Osteoblast (primary cell): ENCODE data around the gene IGFL4. TPM values are rescaled to one million over a fixed set of nuclear protein-coding genes. Genes with fewer than 3 reads are reported as not detected.

Source experiments
- DNase-seq: peaks from one replicate; pipeline ENCODE4 v3.0.0; 2011; ENCODE audit warnings: low spot score, mixed read lengths; ENCODE audit not compliant: insufficient read length; ENCODE audit errors: missing footprints
- H2AFZ ChIP-seq: 2 replicates; pipeline ENCODE4 v1.6.0; 2011; ENCODE audit warnings: mild to moderate bottlenecking, low read length
- H3K27ac ChIP-seq: 2 replicates; pipeline ENCODE4 v1.5.1; 2011; ENCODE audit warnings: mild to moderate bottlenecking, low read depth, low read length, moderate library complexity
- H3K27me3 ChIP-seq: 2 replicates; pipeline ENCODE4 v1.6.0; 2012; ENCODE audit warnings: mild to moderate bottlenecking, control low read depth, inconsistent platforms, low read length, moderate library complexity; ENCODE audit not compliant: insufficient read depth
- H3K36me3 ChIP-seq: 2 replicates; pipeline ENCODE4 v1.5.1; 2011; ENCODE audit warnings: mild to moderate bottlenecking, low read length, control low read depth, moderate library complexity; ENCODE audit not compliant: insufficient read depth
- H3K4me1 ChIP-seq: 2 replicates; pipeline ENCODE4 v1.5.1; 2011; ENCODE audit warnings: mild to moderate bottlenecking, low read length, control low read depth, moderate library complexity; ENCODE audit not compliant: insufficient read depth
- H3K4me2 ChIP-seq: 2 replicates; pipeline ENCODE4 v1.6.0; 2011; ENCODE audit warnings: mild to moderate bottlenecking, low read length; ENCODE audit not compliant: insufficient read depth
- H3K4me3 ChIP-seq: fragments of 200-600 bp; sonication (generic); 3 replicates; pipeline ENCODE4 v1.5.1; 2012; ENCODE audit warnings: mild to moderate bottlenecking, low read length, inconsistent platforms; ENCODE audit not compliant: insufficient read depth
- H3K79me2 ChIP-seq: 2 replicates; pipeline ENCODE4 v1.6.0; 2012; ENCODE audit warnings: mild to moderate bottlenecking, low read length, control low read depth, inconsistent platforms; ENCODE audit not compliant: insufficient read depth
- H3K9me3 ChIP-seq: 2 replicates; pipeline ENCODE4 v1.5.1; 2011; ENCODE audit warnings: low read depth, low read length, control low read depth
- H4K20me1 ChIP-seq: 2 replicates; pipeline ENCODE4 v1.6.0; 2012; ENCODE audit warnings: mild to moderate bottlenecking, low read length, control low read depth; ENCODE audit not compliant: insufficient read depth
- CTCF ChIP-seq: IDR thresholded peaks from 2 replicates; pipeline ENCODE4 v1.5.1; 2011; ENCODE audit warnings: mild to moderate bottlenecking, low read depth, low read length, moderate library complexity; ENCODE audit errors: extremely low read depth
- total RNA-seq: library from RNA; depleted of rRNA; stranded (reverse); fragments of >200 nt; gene quantifications from 2 replicates; pipeline ENCODE4 v1.2.3, GENCODE V29; 2012

IGFL4 gene
- total RNA-seq, 1 donor: not detected

- Histone ChIP-seq H2AFZ (no peak overlapping the region), H3K27ac (no peak overlapping the region), H3K36me3 (peaks cover 9% of the 10 kb centered on the region), H3K4me1 (no peaks in the 10 kb centered on the region), H4K20me1 (peaks cover 13% of the 10 kb centered on the region), H3K9me3 (no peaks in the 10 kb centered on the region), H3K4me2 (no peak overlapping the region), H3K4me3 (no peak overlapping the region), H3K79me2 (no peaks in the 10 kb centered on the region), H3K27me3 (peaks cover 4% of the 10 kb centered on the region)
- peak; percentile 91 for TF ChIP-seq CTCF
- peak; percentile 95 for DNase-seq
These were observed 31.0 kb downstream of the IGFL4 start for GRCh38 chr19:46009530-46010510.

GRCh38 chr19:46006411-46006810, 34.4 kb downstream of the IGFL4 start:
- TF ChIP-seq CTCF: no peak
- Histone ChIP-seq H2AFZ (no peak overlapping the region), H3K4me3 (no peak overlapping the region), H3K27me3 (no peaks in the 10 kb centered on the region), H3K27ac (no peak overlapping the region), H3K36me3 (peaks cover 9% of the 10 kb centered on the region), H3K4me2 (no peak overlapping the region), H4K20me1 (peaks cover 6% of the 10 kb centered on the region), H3K79me2 (no peaks in the 10 kb centered on the region), H3K4me1 (no peaks in the 10 kb centered on the region), H3K9me3 (no peaks in the 10 kb centered on the region)
- DNase-seq: no peak

DNA sequence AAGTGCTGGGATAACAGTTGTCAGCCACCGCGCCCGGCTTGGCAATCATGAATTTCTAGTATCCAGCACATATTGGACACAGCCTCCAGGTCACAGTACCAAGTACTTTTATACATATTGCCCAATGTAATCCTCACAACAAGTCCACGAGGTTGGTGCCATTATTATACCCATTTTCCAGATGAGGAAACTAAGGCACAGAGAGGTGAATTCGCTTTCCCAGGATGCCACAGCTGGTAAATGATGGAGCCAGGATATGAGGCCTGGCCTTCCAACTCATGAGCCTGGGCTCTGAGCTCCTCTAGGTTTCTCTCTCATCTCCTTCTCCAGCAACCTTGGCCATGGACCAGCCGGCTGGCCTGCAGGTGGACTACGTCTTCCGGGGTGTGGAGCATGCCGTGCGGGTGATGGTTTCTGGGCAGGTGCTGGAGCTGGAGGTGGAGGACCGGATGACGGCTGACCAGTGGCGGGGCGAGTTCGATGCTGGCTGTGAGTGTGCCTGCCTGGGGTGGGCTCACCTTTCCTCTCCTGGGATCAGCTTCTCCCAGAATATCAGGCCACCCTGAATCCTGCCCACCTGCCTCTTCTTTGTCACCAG, 38.0 kb downstream of the IGFL4 start:
- Histone ChIP-seq H2AFZ (no peak overlapping the region), H4K20me1 (peaks cover 13% of the 10 kb centered on the region)

More for the DNA sequence above, 38.0 kb downstream of the IGFL4 start:
- no peak for TF ChIP-seq CTCF
- Histone ChIP-seq H3K9me3 (no peaks in the 10 kb centered on the region), H3K4me2 (no peak overlapping the region), H3K4me3 (no peak overlapping the region), H3K4me1 (peaks cover 10% of the 10 kb centered on the region), H3K27me3 (no peaks in the 10 kb centered on the region), H3K79me2 (peaks cover 4% of the 10 kb centered on the region), H3K36me3 (peaks cover 8% of the 10 kb centered on the region), H3K27ac (no peak overlapping the region)
- DNase-seq: no peak
